HepG2 (cell line): ENCODE data around the gene GALNTL6. TPM values are rescaled to one million over a fixed set of nuclear protein-coding genes. Genes with fewer than 3 reads are reported as not detected.

Experiments used
- ATAC-seq: fragments of 200-7000 bp; cut with Tn5 transposase; 3 replicates; pipeline ENCODE4 v1.9.1; 2020; ENCODE audit warnings: mild to moderate bottlenecking, moderate library complexity
- BruUV-seq: library from RNA; stranded (reverse); fragments of 400-500 nt; replicated peaks from 2 replicates; lab custom pipeline; 2021; lab: Mats Ljungman, UMichigan
- CTCF ChIA-PET: fragments of 300-600 bp; formaldehyde crosslinking; extraction: SDS; loops from one replicate; lab custom pipeline; 2021; ENCODE audit warnings: low total read pairs, inconsistent platforms, low intra/inter-chr PET ratio; lab: Yijun Ruan, JAX
- POLR2A ChIA-PET: fragments of 350-600 bp; sonication (Branson Sonifier 250); formaldehyde crosslinking; loops from one replicate; lab custom pipeline; 2020; ENCODE audit warnings: antibody characterized with exemption, inconsistent platforms; lab: Yijun Ruan, JAX
- DNase-seq: peaks from one replicate; pipeline ENCODE4 v3.0.0-alpha.2; 2015; ENCODE audit warnings: low spot score
- FAIRE-seq: peaks from 3 replicates; lab custom pipeline; 2011; peaks lifted over from hg19 to GRCh38; lab: Jason Lieb, UNC
- H2AFZ ChIP-seq: one replicate; pipeline ENCODE4 v1.6.1; 2011; ENCODE audit warnings: low read length, inconsistent platforms
- H3K27ac ChIP-seq: fragments of 300-600 bp; 3 replicates; pipeline ENCODE4 v1.8.0; 2011; ENCODE audit warnings: mixed run types, mild to moderate bottlenecking, mixed read lengths, low read length, inconsistent platforms; ENCODE audit not compliant: insufficient read depth; ENCODE audit errors: extremely low read length
- H3K27me3 ChIP-seq, 2 experiments: fragments of 200-600 bp in 1 of 2; 2 replicates in 1 of 2; 3 replicates in 1 of 2; pipeline versions ENCODE4 v1.6.0 to v1.8.0; 2011; ENCODE audit warnings: low read length in 2 of 2, mild to moderate bottlenecking in 2 of 2, moderate library complexity in 2 of 2, inconsistent platforms in 1 of 2; ENCODE audit not compliant: insufficient read depth in 2 of 2, control insufficient read depth in 1 of 2
- H3K36me3 ChIP-seq, 2 experiments: fragments of 200-600 bp in 1 of 2; replicated peaks in 1 of 2; 2 replicates in 1 of 2; 3 replicates in 1 of 2; pipeline versions ENCODE4 v1.5.1 to v1.8.0; 2011; ENCODE audit warnings: low read length in 2 of 2, inconsistent platforms in 1 of 2; ENCODE audit not compliant: insufficient read depth in 2 of 2, control insufficient read depth in 1 of 2
- H3K4me1 ChIP-seq: 2 replicates; pipeline ENCODE4 v1.5.1; 2012; ENCODE audit warnings: low read length, inconsistent platforms; ENCODE audit not compliant: insufficient read depth
- H3K4me2 ChIP-seq: 2 replicates; pipeline ENCODE4 v1.6.0; 2011; ENCODE audit warnings: low read depth, low read length, inconsistent platforms
- H3K4me3 ChIP-seq, 3 experiments: fragments of 200-600 bp in 1 of 3; sonication (generic), shearing (Covaris generic) in 1 of 3; replicated peaks in 1 of 3; 2 replicates each; pipeline ENCODE4 v1.5.1; 2011 to 2016; ENCODE audit warnings: low read length in 3 of 3, inconsistent platforms in 2 of 3, low read depth in 2 of 3, mild to moderate bottlenecking in 2 of 3, control low read depth in 1 of 3, mixed read lengths in 1 of 3; ENCODE audit not compliant: insufficient read depth in 1 of 3
- H3K79me2 ChIP-seq: one replicate; pipeline ENCODE4 v1.6.1; 2011; ENCODE audit warnings: low read length, inconsistent platforms; ENCODE audit not compliant: insufficient read depth
- H3K9ac ChIP-seq: 2 replicates; pipeline ENCODE4 v1.6.0; 2011; ENCODE audit warnings: mild to moderate bottlenecking, low read depth, low read length, inconsistent platforms; ENCODE audit not compliant: insufficient read depth
- H3K9me3 ChIP-seq: 2 replicates; pipeline ENCODE4 v1.5.1; 2012; ENCODE audit warnings: mild to moderate bottlenecking, low read length
- H4K20me1 ChIP-seq: 2 replicates; pipeline ENCODE4 v1.6.0; 2011; ENCODE audit warnings: inconsistent platforms, mild to moderate bottlenecking, low read length, moderate library complexity; ENCODE audit not compliant: insufficient read depth
- BORCS8-MEF2B ChIP-seq: sonication (generic); formaldehyde crosslinking; IDR thresholded peaks from 2 replicates; pipeline ENCODE4 v1.8.0; 2022; ENCODE audit warnings: mild to moderate bottlenecking, missing genetic modification reagents
- GPN1 ChIP-seq: sonication (generic); formaldehyde crosslinking; IDR thresholded peaks from 2 replicates; pipeline ENCODE4 v1.5.1; 2020; ENCODE audit warnings: missing genetic modification reagents, borderline replicate concordance
- MXD1 ChIP-seq: sonication (generic); formaldehyde crosslinking; IDR thresholded peaks from 2 replicates; pipeline ENCODE4 v1.4.0; 2020; ENCODE audit warnings: mild to moderate bottlenecking, missing genetic modification reagents
- NR2F6 ChIP-seq, 2 experiments: IDR thresholded peaks; 2 replicates each; pipeline ENCODE4 v1.6.1; 2016; ENCODE audit warnings: antibody characterized with exemption in 1 of 2, mild to moderate bottlenecking in 1 of 2
- POLR2A ChIP-seq, 2 experiments: IDR thresholded peaks; 2 replicates each; pipeline ENCODE4 v1.6.1; 2011; ENCODE audit warnings: low read depth in 2 of 2, low read length in 2 of 2, mild to moderate bottlenecking in 1 of 2, moderate library complexity in 1 of 2; ENCODE audit not compliant: insufficient read depth in 1 of 2
- SNRNP70 ChIP-seq: fragments of 200-400 bp; formaldehyde crosslinking; IDR thresholded peaks from 2 replicates; pipeline ENCODE4 v1.6.1; 2017; ENCODE audit warnings: mild to moderate bottlenecking, low read depth, low read length, moderate library complexity
- THAP11 ChIP-seq: IDR thresholded peaks from 2 replicates; pipeline ENCODE4 v1.6.1; 2016; ENCODE audit warnings: missing biosample characterization, missing genetic modification reagents
- U2AF1 ChIP-seq: fragments of 200-400 bp; formaldehyde crosslinking; optimal IDR thresholded peaks from 2 replicates; pipeline ENCODE3; 2017; ENCODE audit warnings: mild to moderate bottlenecking, low read depth, low read length
- ZBTB34 ChIP-seq: sonication (generic); formaldehyde crosslinking; IDR thresholded peaks from 2 replicates; pipeline ENCODE4 v1.8.0; 2022; ENCODE audit warnings: mild to moderate bottlenecking, missing genetic modification reagents
- ZNF451 ChIP-seq: sonication (generic); formaldehyde crosslinking; IDR thresholded peaks from 2 replicates; pipeline ENCODE4 v1.5.0; 2020; ENCODE audit warnings: mild to moderate bottlenecking, missing genetic modification reagents
- WGBS: methylation state at CpG from one replicate; pipeline ENCODE4 v1.1.6; 2017; ENCODE audit warnings: low lambda C conversion rate; 5-methylcytosine and 5-hydroxymethylcytosine counted together
- in situ Hi-C: cut with HindIII; loops from 2 replicates; pipeline ENCODE4 v1.10.0; 2017; ENCODE audit warnings: low pct_unique_long_range_greater_than_20kb; ENCODE audit not compliant: extremely low pct_ligation_motif_present
- intact Hi-C: fragments of 100-400 bp; cut with micrococcal nuclease; formaldehyde crosslinking; loops from one replicate; pipeline ENCODE4 v1.10.0; 2022; ENCODE audit not compliant: unreplicated experiment
- polyA plus RNA-seq, 8 experiments: library from polyadenylated mRNA; depleted of rRNA in 3 of 8; stranded (reverse) in 7 of 8; unstranded in 1 of 8; fragments of >200 nt; fragmentation: Illumina TruSeq in 4 of 8; extraction: Trizol in 4 of 8; gene quantifications; 2 replicates each; pipeline versions ENCODE4 v1.2.1 to v1.2.3, GENCODE V29; 2011 to 2016; ENCODE audit warnings: low read depth in 4 of 8, missing spikeins in 1 of 8, mixed read lengths in 1 of 8; ENCODE audit not compliant: insufficient read depth in 1 of 8
- total RNA-seq, 5 experiments: library from RNA; depleted of rRNA; stranded (reverse); fragments of >200 nt; fragmentation: Illumina TruSeq; extraction: Trizol; gene quantifications; 2 replicates each; pipeline ENCODE4 v1.2.3, GENCODE V29; 2016; ENCODE audit warnings: low read depth in 1 of 5

GALNTL6 gene
- total and polyA plus RNA-seq, 2 of the 13 experiments (the other 11 are each of a cell fraction or from before 2014, with no cell fraction given) = not detected

GRCh38 chr4:172777729-172778431 is 964.7 kb downstream of the GALNTL6 start:
- Histone ChIP-seq H3K4me2 (no peak overlapping the region), H3K9me3 (no peaks in the 10 kb centered on the region), H3K4me1 (no peaks in the 10 kb centered on the region), H2AFZ (no peak overlapping the region), H4K20me1 (no peaks in the 10 kb centered on the region), H3K4me3 (no peak overlapping the region), H3K36me3 (no peaks in the 10 kb centered on the region), H3K27ac (no peak overlapping the region), H3K9ac (no peak overlapping the region), H3K27me3 (no peaks in the 10 kb centered on the region), H3K79me2 (no peaks in the 10 kb centered on the region)
- intact Hi-C loops (no loop called here), in situ Hi-C loops (no loop called here)
- no TSS peak for BruUV-seq
- no peak for ATAC-seq
- WGBS = 4% methylated on average over 3 of the region's 3 CpGs
- no peak for FAIRE-seq
- POLR2A ChIA-PET = no interaction called here
- no peak for DNase-seq
- TF ChIP-seq BORCS8-MEF2B (no peak), ZNF451 (CRISPR knock-in tag) (no peak)
- CTCF ChIA-PET = no interaction called here

- intact Hi-C loops (no loop called here), in situ Hi-C loops (no loop called here)
- ATAC-seq = no peak
- Histone ChIP-seq H3K4me2 (no peak overlapping the region), H3K9ac (no peak overlapping the region), H4K20me1 (no peaks in the 10 kb centered on the region), H3K9me3 (no peaks in the 10 kb centered on the region), H3K36me3 (no peaks in the 10 kb centered on the region), H2AFZ (no peak overlapping the region), H3K27ac (no peak overlapping the region), H3K4me1 (no peaks in the 10 kb centered on the region), H3K4me3 (no peak overlapping the region)
- WGBS = 49% methylated on average over 6 of the region's 6 CpGs
- no TSS peak for BruUV-seq
- TF ChIP-seq SNRNP70 = no peak
- no peak for TF ChIP-seq NR2F6 (IDR thresholded peaks at IDR 0.05)
- no peak for TF ChIP-seq NR2F6 (CRISPR knock-in tag; IDR thresholded peaks at IDR 0.05)
- TF ChIP-seq GPN1 (CRISPR knock-in tag) = no peak
- TF ChIP-seq ZBTB34 = no peak
- TF ChIP-seq POLR2A (IDR thresholded peaks at IDR 0.05; ENCODE audit: insufficient read depth in 1 of 2, low read depth in 2 of 2, low read length in 2 of 2) = no peak
- no peak for TF ChIP-seq U2AF1
- TF ChIP-seq MXD1 = no peak
- no peak for TF ChIP-seq THAP11 (CRISPR knock-in tag)
- TF ChIP-seq, all 625 proteins: peak for 0
- FAIRE-seq = no peak
- ChIA-PET CTCF (no interaction called here), POLR2A (no interaction called here)
- Histone ChIP-seq H3K27me3 (no peaks in the 10 kb centered on the region), H3K79me2 (no peaks in the 10 kb centered on the region)
- no peak for DNase-seq
These were observed 965.4 kb downstream of the GALNTL6 start for GRCh38 chr4:172778583-172778982.
